Endothelial cell of hepatic sinusoid (primary cell): ENCODE data around the gene LSR.
"Not testable (repeated sequence)": the region's sequence is repeated elsewhere in the genome, so short reads cannot be mapped to it uniquely, and the experiment has no call there.

Experiments
- in situ Hi-C: cut with HindIII; loops from 2 replicates; pipeline ENCODE4 v1.10.0; 2017; ENCODE audit warnings: low sequenced_read_pairs

Gene LSR

GRCh38 chr19:35217649-35217990 lies 31.2 kb upstream of the LSR start:
- in situ Hi-C loops = no loop called here

GRCh38 chr19:35219008-35219407 lies 29.8 kb upstream of the LSR start:
- in situ Hi-C loops = no loop called here

- in situ Hi-C loops = loop anchor here (5.0 kb wide), 1 partner anchor 38 kb away; no protein-coding TSS in a partner anchor
Measured at GRCh38 chr19:35220315-35220921, 28.4 kb upstream of the LSR start.

GRCh38 chr19:35220973-35221590 lies 27.7 kb upstream of the LSR start:
- in situ Hi-C loops = loop anchor here (5.0 kb wide), 1 partner anchor 39 kb away; no protein-coding TSS in a partner anchor

- in situ Hi-C loops = loop anchor here (5.0 kb wide), 1 partner anchor 40 kb away; no protein-coding TSS in a partner anchor
Measured at GRCh38 chr19:35222373-35223015, 26.3 kb upstream of the LSR start.

GRCh38 chr19:35223084-35223790 lies 25.6 kb upstream of the LSR start:
- in situ Hi-C loops = loop anchor here (5.0 kb wide), 1 partner anchor 41 kb away; no protein-coding TSS in a partner anchor

GRCh38 chr19:35223862-35224505 lies 24.8 kb upstream of the LSR start:
- in situ Hi-C loops = loop anchor here (5.0 kb wide), 1 partner anchor 42 kb away; no protein-coding TSS in a partner anchor

GRCh38 chr19:35224681-35225571 lies 23.9 kb upstream of the LSR start:
- in situ Hi-C loops = loop anchor here (5.0 kb wide), 1 partner anchor 43 kb away; no protein-coding TSS in a partner anchor

- in situ Hi-C loops = no loop called here
Measured at GRCh38 chr19:35225951-35226350, 22.9 kb upstream of the LSR start.

GRCh38 chr19:35226748-35227147 lies 22.1 kb upstream of the LSR start:
- in situ Hi-C loops = no loop called here

GRCh38 chr19:35228177-35228930 lies 20.4 kb upstream of the LSR start, which contains the start of gene FAM187B:
Gene FAM187B, minus strand, starts transcription at chr19:35228739. Its CDS starts 59 bp downstream, at chr19:35228680.
- in situ Hi-C loops = no loop called here

- in situ Hi-C loops = no loop called here
Measured at GRCh38 chr19:35229601-35230000, 19.2 kb upstream of the LSR start.

GRCh38 chr19:35231956-35232645 lies 16.7 kb upstream of the LSR start:
- in situ Hi-C loops = no loop called here

- in situ Hi-C loops = no loop called here
Measured at GRCh38 chr19:35232912-35233311, 15.9 kb upstream of the LSR start.

- in situ Hi-C loops = no loop called here
Measured at GRCh38 chr19:35236638-35237400, 12.0 kb upstream of the LSR start.

GRCh38 chr19:35239597-35239996 lies 9.2 kb upstream of the LSR start:
- in situ Hi-C loops = not testable (repeated sequence)

GRCh38 chr19:35240327-35240726 lies 8.5 kb upstream of the LSR start:
- in situ Hi-C loops = loop anchor here (5.0 kb wide), 1 partner anchor 42 kb away; the partner anchor contains the start of gene HAMP

GRCh38 chr19:35241417-35241816 lies 7.4 kb upstream of the LSR start:
- in situ Hi-C loops = loop anchor here (5.0 kb wide), 1 partner anchor 41 kb away; the partner anchor contains the start of gene HAMP
